SK-N-SH (cell line): Measurements from ENCODE around the gene ADAD1. TPM values are rescaled to one million over a fixed set of nuclear protein-coding genes. Genes with fewer than 3 reads are reported as not detected.

Experiments used
- CTCF ChIA-PET: fragments of 300-600, 350-600 bp; formaldehyde crosslinking; extraction: SDS; loops from one replicate; lab custom pipeline; 2021; lab: Yijun Ruan, JAX
- POLR2A ChIA-PET: fragments of 350-600 bp; sonication (Branson Sonifier 250); formaldehyde crosslinking; extraction: SDS; loops from one replicate; lab custom pipeline; 2020; ENCODE audit warnings: antibody characterized with exemption, inconsistent platforms; lab: Yijun Ruan, JAX
- DNase-seq: peaks from one replicate; pipeline ENCODE4 v3.0.0; 2012
- H2AFZ ChIP-seq: fragments of 200-600 bp; sonication (generic); 2 replicates; pipeline ENCODE4 v1.8.1; 2016; ENCODE audit warnings: antibody characterized with exemption, mild to moderate bottlenecking, low read depth
- H3F3A ChIP-seq: fragments of 200-600 bp; sonication (generic); replicated peaks from 2 replicates; pipeline ENCODE3; 2016; ENCODE audit warnings: antibody characterized with exemption, mild to moderate bottlenecking; ENCODE audit not compliant: insufficient read depth
- H3K27ac ChIP-seq, 2 experiments: fragments of 200-500 bp in 1 of 2; fragments of 200-600 bp in 1 of 2; sonication (Bioruptor generic) in 1 of 2; sonication (generic), shearing (Covaris generic) in 1 of 2; 2 replicates each; pipeline versions ENCODE4 v1.5.1 to v1.6.1; 2014 to 2016; ENCODE audit warnings: low read depth in 2 of 2, inconsistent platforms in 1 of 2, low read length in 1 of 2, mild to moderate bottlenecking in 1 of 2, mixed read lengths in 1 of 2
- H3K27me3 ChIP-seq: fragments of 200-600 bp; sonication (generic), shearing (Covaris generic); 2 replicates; pipeline ENCODE4 v1.6.1; 2016; ENCODE audit warnings: mixed run types; ENCODE audit not compliant: insufficient read depth
- H3K36me3 ChIP-seq, 2 experiments: fragments of 200-500 bp in 1 of 2; fragments of 200-600 bp in 1 of 2; sonication (Bioruptor generic) in 1 of 2; sonication (generic) in 1 of 2; replicated peaks in 1 of 2; 2 replicates each; pipeline versions ENCODE3 to v1.5.1; 2014 to 2016; ENCODE audit warnings: low read length in 1 of 2, mild to moderate bottlenecking in 1 of 2; ENCODE audit not compliant: insufficient read depth in 2 of 2, control insufficient read depth in 1 of 2
- H3K4me1 ChIP-seq, 2 experiments: fragments of 200-500 bp in 1 of 2; fragments of 200-600 bp in 1 of 2; sonication (Bioruptor generic) in 1 of 2; sonication (generic), shearing (Covaris generic) in 1 of 2; 2 replicates each; pipeline versions ENCODE4 v1.5.1 to v1.6.1; 2014 to 2016; ENCODE audit warnings: low read depth in 1 of 2, low read length in 1 of 2, mixed run types in 1 of 2; ENCODE audit not compliant: insufficient read depth in 2 of 2, control insufficient read depth in 1 of 2
- H3K4me2 ChIP-seq: fragments of 200-600 bp; sonication (generic), shearing (Covaris generic); 2 replicates; pipeline ENCODE4 v1.6.1; 2017; ENCODE audit warnings: mixed run types
- H3K4me3 ChIP-seq, 2 experiments: fragments of 200-500 bp in 1 of 2; fragments of 200-600 bp in 1 of 2; sonication (Bioruptor generic) in 1 of 2; sonication (generic), shearing (Covaris generic) in 1 of 2; 2 replicates each; pipeline versions ENCODE4 v1.5.1 to v1.8.1; 2014 to 2016; ENCODE audit warnings: low read depth in 2 of 2, inconsistent platforms in 1 of 2, low read length in 1 of 2, mild to moderate bottlenecking in 1 of 2, mixed read lengths in 1 of 2, moderate library complexity in 1 of 2
- H3K79me2 ChIP-seq: fragments of 200-600 bp; sonication (generic); 2 replicates; pipeline ENCODE4 v1.8.1; 2017; ENCODE audit warnings: mild to moderate bottlenecking; ENCODE audit not compliant: insufficient read depth
- H3K9ac ChIP-seq: fragments of 200-600 bp; sonication (generic); 2 replicates; pipeline ENCODE4 v1.6.1; 2017; ENCODE audit warnings: mixed run types
- H3K9me2 ChIP-seq: fragments of 200-600 bp; sonication (generic); 2 replicates; pipeline ENCODE4 v1.6.1; 2017; ENCODE audit warnings: mixed run types
- H3K9me3 ChIP-seq: fragments of 200-600 bp; sonication (generic); 2 replicates; pipeline ENCODE4 v1.6.1; 2017; ENCODE audit warnings: mixed run types, mild to moderate bottlenecking, moderate library complexity
- H4K20me1 ChIP-seq: fragments of 200-600 bp; sonication (generic); 2 replicates; pipeline ENCODE4 v1.6.1; 2017; ENCODE audit warnings: mild to moderate bottlenecking, mixed run types; ENCODE audit not compliant: insufficient read depth
- ELF1 ChIP-seq: IDR thresholded peaks from 2 replicates; pipeline ENCODE4 v1.4.0; 2012
- EP300 ChIP-seq, 2 experiments: IDR thresholded peaks; 2 replicates each; pipeline versions ENCODE4 v1.4.0 to v1.6.1; 2012; ENCODE audit warnings: borderline replicate concordance in 1 of 2, low read depth in 1 of 2, low read length in 1 of 2
- FOSL2 ChIP-seq: IDR thresholded peaks from 2 replicates; pipeline ENCODE4 v1.4.0; 2012; ENCODE audit warnings: low read depth, mild to moderate bottlenecking, moderate library complexity, borderline replicate concordance
- FOXM1 ChIP-seq: IDR thresholded peaks from 2 replicates; pipeline ENCODE4 v1.4.0; 2012; ENCODE audit warnings: low read depth, mild to moderate bottlenecking
- GABPA ChIP-seq: IDR thresholded peaks from 2 replicates; pipeline ENCODE4 v1.4.0; 2012; ENCODE audit warnings: low read depth, mild to moderate bottlenecking
- JUND ChIP-seq: IDR thresholded peaks from 2 replicates; pipeline ENCODE4 v1.4.0; 2012
- NRF1 ChIP-seq: IDR thresholded peaks from 2 replicates; pipeline ENCODE4 v1.6.1; 2012; ENCODE audit warnings: low read depth, mild to moderate bottlenecking, low read length
- POLR2AphosphoS5 ChIP-seq: IDR thresholded peaks from 2 replicates; pipeline ENCODE4 v1.6.1; 2012; ENCODE audit warnings: low read depth, low read length
- TCF12 ChIP-seq: IDR thresholded peaks from 2 replicates; pipeline ENCODE4 v1.4.0; 2012
- TEAD4 ChIP-seq: IDR thresholded peaks from 2 replicates; pipeline ENCODE4 v1.4.0; 2012; ENCODE audit warnings: mild to moderate bottlenecking, borderline replicate concordance; ENCODE audit not compliant: insufficient read depth
- WGBS: methylation state at CpG from one replicate; pipeline ENCODE4 v1.1.6; 2017; ENCODE audit warnings: low lambda C conversion rate; 5-methylcytosine and 5-hydroxymethylcytosine counted together
- polyA plus RNA-seq, 3 experiments: library from polyadenylated mRNA; depleted of rRNA; stranded (reverse); fragments of >200 nt; gene quantifications; 2 replicates each; pipeline ENCODE4 v1.2.3, GENCODE V29; 2012
- TF ChIP-seq, protein P1 (sequence below): fragments of 150-350 bp; IDR thresholded peaks from 2 replicates; pipeline ENCODE4 v1.6.1; 2017; ENCODE audit warnings: antibody characterized with exemption, low read length, low read depth, borderline replicate concordance
- TF ChIP-seq, protein P2 (sequence below): IDR thresholded peaks from 2 replicates; pipeline ENCODE4 v1.4.0; 2012; ENCODE audit warnings: low read depth, borderline replicate concordance

Gene ADAD1
- polyA plus RNA-seq, 1 of the 3 experiments (the other 2 are of a cell fraction) = not detected

DNA sequence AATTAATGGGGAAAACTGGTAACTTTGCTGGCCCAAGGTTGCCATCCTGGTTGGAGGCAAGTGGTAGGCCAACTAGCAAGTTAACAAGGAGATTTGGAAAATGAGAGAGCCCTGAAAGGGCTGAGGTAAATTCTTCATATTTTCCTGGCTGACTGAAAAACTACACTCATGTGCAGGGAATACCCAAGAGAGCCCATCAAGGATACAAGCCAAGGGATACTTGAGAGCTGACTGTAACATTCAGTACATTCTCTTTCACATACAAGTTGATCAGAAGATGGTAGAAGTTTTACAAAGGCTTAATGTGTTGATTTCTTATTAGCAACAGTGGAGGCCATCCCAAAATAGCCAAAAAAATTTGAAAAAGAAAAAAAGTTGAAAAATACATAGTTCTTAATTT, 44.4 kb downstream of the ADAD1 start:
- H3K4me2 ChIP-seq = no peak overlapping the region
- no peaks in the 10 kb centered on the region for H4K20me1 ChIP-seq
- H3K79me2 ChIP-seq = no peaks in the 10 kb centered on the region
- no peak overlapping the region for H3K9ac ChIP-seq
- no peaks in the 10 kb centered on the region for H3K4me1 ChIP-seq
- no peaks in the 10 kb centered on the region for H3K9me2 ChIP-seq
- no peaks in the 10 kb centered on the region for H3K36me3 ChIP-seq
- CTCF ChIA-PET = no interaction called here
- no peak overlapping the region for H3K27ac ChIP-seq
- TF ChIP-seq TEAD4 (no peak), FOXM1 (no peak), EP300 (IDR thresholded peaks at IDR 0.05; ENCODE audit: borderline replicate concordance in 1 of 2, low read depth in 1 of 2, low read length in 1 of 2) (no peak), GABPA (no peak), FOSL2 (no peak), TCF12 (no peak)
- TF ChIP-seq, protein P1, sequence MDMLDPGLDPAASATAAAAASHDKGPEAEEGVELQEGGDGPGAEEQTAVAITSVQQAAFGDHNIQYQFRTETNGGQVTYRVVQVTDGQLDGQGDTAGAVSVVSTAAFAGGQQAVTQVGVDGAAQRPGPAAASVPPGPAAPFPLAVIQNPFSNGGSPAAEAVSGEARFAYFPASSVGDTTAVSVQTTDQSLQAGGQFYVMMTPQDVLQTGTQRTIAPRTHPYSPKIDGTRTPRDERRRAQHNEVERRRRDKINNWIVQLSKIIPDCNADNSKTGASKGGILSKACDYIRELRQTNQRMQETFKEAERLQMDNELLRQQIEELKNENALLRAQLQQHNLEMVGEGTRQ = no peak
- H2AFZ ChIP-seq = no peak overlapping the region
- no peaks in the 10 kb centered on the region for H3K9me3 ChIP-seq
- H3K27me3 ChIP-seq = no peaks in the 10 kb centered on the region
- no peaks in the 10 kb centered on the region for H3F3A ChIP-seq
- DNase-seq = no peak
- no peak overlapping the region for H3K4me3 ChIP-seq
- POLR2A ChIA-PET = no interaction called here

DNA sequence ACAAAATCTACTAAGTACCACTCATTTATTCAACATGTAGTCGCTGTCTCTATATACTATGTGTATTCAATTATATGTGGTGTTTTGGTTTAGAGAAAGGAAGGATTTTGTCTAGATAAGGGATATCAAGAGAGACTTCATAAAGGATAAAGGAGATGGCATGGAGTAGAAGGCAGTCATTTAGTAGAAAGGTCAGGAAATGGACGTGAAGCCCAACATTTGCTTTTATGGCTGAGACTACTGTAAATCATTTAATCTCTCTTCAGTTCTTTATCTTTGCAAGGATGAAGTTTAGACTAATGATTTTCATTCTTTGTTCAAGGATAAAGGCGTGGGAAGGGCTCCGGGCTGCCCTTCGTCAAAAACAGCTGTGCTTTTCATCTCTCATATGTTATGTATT, 52.5 kb downstream of the ADAD1 start:
- Histone ChIP-seq H3K4me3 (no peak overlapping the region), H3K9ac (no peak overlapping the region), H3K9me3 (no peaks in the 10 kb centered on the region), H2AFZ (no peak overlapping the region), H3K27ac (no peak overlapping the region), H3K79me2 (no peaks in the 10 kb centered on the region), H4K20me1 (no peaks in the 10 kb centered on the region), H3K9me2 (no peaks in the 10 kb centered on the region), H3K4me1 (no peaks in the 10 kb centered on the region), H3K27me3 (peaks cover 17% of the 10 kb centered on the region; the same call in 1 of the 2 replicates), H3F3A (no peaks in the 10 kb centered on the region), H3K36me3 (no peaks in the 10 kb centered on the region), H3K4me2 (no peak overlapping the region)
- under 1% methylated on average over 5 of the region's 5 CpGs for WGBS
- CTCF ChIA-PET = no interaction called here
- DNase-seq = no peak
- TF ChIP-seq ELF1 (no peak), JUND (no peak), NRF1 (no peak), POLR2AphosphoS5 (no peak)
- TF ChIP-seq, protein P2, sequence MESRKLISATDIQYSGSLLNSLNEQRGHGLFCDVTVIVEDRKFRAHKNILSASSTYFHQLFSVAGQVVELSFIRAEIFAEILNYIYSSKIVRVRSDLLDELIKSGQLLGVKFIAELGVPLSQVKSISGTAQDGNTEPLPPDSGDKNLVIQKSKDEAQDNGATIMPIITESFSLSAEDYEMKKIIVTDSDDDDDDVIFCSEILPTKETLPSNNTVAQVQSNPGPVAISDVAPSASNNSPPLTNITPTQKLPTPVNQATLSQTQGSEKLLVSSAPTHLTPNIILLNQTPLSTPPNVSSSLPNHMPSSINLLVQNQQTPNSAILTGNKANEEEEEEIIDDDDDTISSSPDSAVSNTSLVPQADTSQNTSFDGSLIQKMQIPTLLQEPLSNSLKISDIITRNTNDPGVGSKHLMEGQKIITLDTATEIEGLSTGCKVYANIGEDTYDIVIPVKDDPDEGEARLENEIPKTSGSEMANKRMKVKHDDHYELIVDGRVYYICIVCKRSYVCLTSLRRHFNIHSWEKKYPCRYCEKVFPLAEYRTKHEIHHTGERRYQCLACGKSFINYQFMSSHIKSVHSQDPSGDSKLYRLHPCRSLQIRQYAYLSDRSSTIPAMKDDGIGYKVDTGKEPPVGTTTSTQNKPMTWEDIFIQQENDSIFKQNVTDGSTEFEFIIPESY = no peak
- POLR2A ChIA-PET = no interaction called here
